Activated T-helper 1 cell treated with anti-CD3 and anti-CD28 coated beads, Interleukin-12 subunit alpha, Interleukin-12 subunit beta, Interleukin-2, Interleukin-4 antibody, amounts not matched to agents 30 ng/mL and 10 ng/mL and 1 ng/mL, durations not matched to agents 14 hours and 24 hours and 36 hours (primary cell): ENCODE data around the gene SORD. TPM values are rescaled to one million over a fixed set of nuclear protein-coding genes. Genes with fewer than 3 reads are reported as not detected.
"Not testable (repeated sequence)": the region's sequence is repeated elsewhere in the genome, so short reads cannot be mapped to it uniquely, and the experiment has no call there.

Source experiments
- DNase-seq: peaks from one replicate; pipeline ENCODE4 v3.0.0; 2021; ENCODE audit warnings: low spot score
- H3K27ac Mint-ChIP-seq: one replicate; pipeline ENCODE4 v1.8.0; 2021; ENCODE audit warnings: mild to moderate bottlenecking, mixed read lengths
- H3K27me3 Mint-ChIP-seq: one replicate; pipeline ENCODE4 v1.8.0; 2022; ENCODE audit warnings: mild to moderate bottlenecking, moderate library complexity, mixed read lengths; ENCODE audit not compliant: insufficient read depth
- H3K36me3 Mint-ChIP-seq: one replicate; pipeline ENCODE4 v1.8.0; 2021; ENCODE audit warnings: low read depth, mixed read lengths
- H3K4me1 Mint-ChIP-seq: one replicate; pipeline ENCODE4 v1.8.0; 2021; ENCODE audit warnings: low read depth, mixed read lengths
- H3K4me3 Mint-ChIP-seq: one replicate; pipeline ENCODE4 v1.8.0; 2021; ENCODE audit warnings: mild to moderate bottlenecking, moderate library complexity, mixed read lengths
- H3K9me3 Mint-ChIP-seq: one replicate; pipeline ENCODE4 v1.8.0; 2021; ENCODE audit warnings: mixed read lengths
- intact Hi-C: fragments of 100-400 bp; cut with micrococcal nuclease; formaldehyde crosslinking; loops from one replicate; pipeline ENCODE4 v1.15.1; 2024
- total RNA-seq: library from RNA; stranded (reverse); gene quantifications from 2 replicates; pipeline ENCODE4 v1.2.3, GENCODE V29; 2022

The SORD gene
- total RNA-seq, result 19.9 and 21.5 TPM in 2 replicates

DNA sequence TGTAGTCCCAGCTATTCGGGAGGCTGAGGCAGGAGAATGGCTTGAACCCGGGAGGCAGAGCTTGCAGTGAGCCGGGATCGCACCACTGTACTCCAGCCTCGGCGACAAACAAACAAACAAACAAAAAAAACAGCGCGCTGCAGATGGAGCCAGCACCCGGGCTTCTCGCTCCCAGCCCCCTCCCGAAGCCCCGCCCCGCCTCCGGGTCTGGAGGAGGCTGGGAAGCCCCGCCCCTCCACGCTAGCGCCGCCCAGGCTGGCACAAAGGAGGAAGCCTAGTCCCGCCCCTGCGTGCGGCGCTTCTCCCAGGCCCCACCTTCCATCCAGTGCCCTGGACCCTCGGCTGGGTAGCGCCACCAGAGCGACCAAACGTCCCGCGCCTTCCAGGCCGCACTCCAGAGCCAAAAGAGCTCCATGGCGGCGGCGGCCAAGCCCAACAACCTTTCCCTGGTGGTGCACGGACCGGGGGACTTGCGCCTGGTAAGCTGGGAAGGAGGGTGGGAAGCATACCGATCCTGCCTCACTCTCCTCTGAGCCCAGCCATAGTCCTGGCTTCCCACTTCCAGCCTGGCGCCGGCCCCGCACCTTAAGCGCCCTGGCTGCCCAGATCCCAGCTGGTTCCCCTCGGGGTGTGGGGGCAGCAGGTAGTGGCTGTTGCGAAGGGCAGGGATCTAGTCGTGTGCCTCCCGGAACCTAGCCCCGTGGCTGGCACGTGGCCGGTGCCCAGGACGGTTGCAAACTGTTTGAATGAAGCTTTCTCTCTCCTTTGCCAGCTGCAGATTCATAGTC, at the start of gene SORD:
Gene SORD, plus strand, starts transcription at position 325 of the 788 bp plus-strand sequence. Its CDS starts 89 bp downstream, at position 414.
- no peaks in the 10 kb centered on the region for H3K36me3 Mint-ChIP-seq
- H3K4me3 Mint-ChIP-seq, result peak within 1 kb of the TSS; percentile 87
- no peaks in the 10 kb centered on the region for H3K9me3 Mint-ChIP-seq
- peaks cover 16% of the 10 kb centered on the region for H3K4me1 Mint-ChIP-seq
- peak within 1 kb of the TSS; percentile 81 for H3K27ac Mint-ChIP-seq
- intact Hi-C loops, result loop anchor here (5.0 to 10.0 kb wide), 3 partner anchors 172 to 446 kb away; a partner anchor contains a TSS
- DNase-seq, result peak; percentile 86
- peaks cover 13% of the 10 kb centered on the region for H3K27me3 Mint-ChIP-seq

DNA sequence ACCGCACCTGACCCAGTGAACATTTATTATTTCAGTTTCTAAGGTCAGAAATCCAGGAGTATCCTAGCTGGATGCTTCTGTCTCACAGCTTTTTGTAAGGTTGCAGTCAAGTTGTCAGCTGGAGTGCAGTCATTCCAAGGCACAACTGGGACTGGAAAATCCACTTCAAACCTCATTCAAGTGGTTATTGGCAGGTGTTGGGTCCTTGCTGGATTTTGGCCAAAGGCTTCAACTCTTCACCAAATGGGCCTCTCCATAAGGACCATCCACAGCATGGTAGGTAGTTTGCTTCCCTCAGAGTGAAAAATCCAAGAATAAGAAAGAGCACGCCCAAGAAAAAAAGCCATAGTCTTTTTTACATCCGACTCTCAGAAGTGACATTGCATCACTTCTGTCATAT, 46.8 kb upstream of the SORD start:
- DNase-seq, H3K4me3 Mint-ChIP-seq, H3K27ac Mint-ChIP-seq, H3K4me1 Mint-ChIP-seq, H3K9me3 Mint-ChIP-seq, H3K36me3 Mint-ChIP-seq, intact Hi-C loops: not testable (repeated sequence)
- H3K27me3 Mint-ChIP-seq, result peaks cover 16% of the 10 kb centered on the region

DNA sequence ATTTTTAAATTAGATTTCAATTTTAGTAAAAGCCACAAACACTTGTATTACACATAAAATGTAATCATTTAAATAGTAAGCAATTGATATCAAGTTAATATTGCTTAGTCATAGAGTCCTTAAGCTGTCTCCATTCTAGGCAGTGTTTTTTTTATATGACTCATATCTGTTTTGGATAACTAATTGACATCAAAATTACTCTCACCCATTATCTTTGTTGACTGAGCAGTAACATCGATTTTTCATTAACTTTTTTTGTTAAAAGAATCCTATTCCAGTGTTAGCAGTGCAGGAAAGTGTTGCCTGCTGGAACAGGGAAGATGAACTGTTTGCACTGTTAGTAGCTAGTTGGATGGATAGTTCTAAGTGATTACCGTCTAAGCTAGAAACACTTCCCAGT, 45.2 kb upstream of the SORD start:
- H3K9me3 Mint-ChIP-seq, H3K36me3 Mint-ChIP-seq, H3K27ac Mint-ChIP-seq, H3K4me3 Mint-ChIP-seq, DNase-seq, intact Hi-C loops, H3K4me1 Mint-ChIP-seq: not testable (repeated sequence)
- H3K27me3 Mint-ChIP-seq, result peaks cover 18% of the 10 kb centered on the region

DNA sequence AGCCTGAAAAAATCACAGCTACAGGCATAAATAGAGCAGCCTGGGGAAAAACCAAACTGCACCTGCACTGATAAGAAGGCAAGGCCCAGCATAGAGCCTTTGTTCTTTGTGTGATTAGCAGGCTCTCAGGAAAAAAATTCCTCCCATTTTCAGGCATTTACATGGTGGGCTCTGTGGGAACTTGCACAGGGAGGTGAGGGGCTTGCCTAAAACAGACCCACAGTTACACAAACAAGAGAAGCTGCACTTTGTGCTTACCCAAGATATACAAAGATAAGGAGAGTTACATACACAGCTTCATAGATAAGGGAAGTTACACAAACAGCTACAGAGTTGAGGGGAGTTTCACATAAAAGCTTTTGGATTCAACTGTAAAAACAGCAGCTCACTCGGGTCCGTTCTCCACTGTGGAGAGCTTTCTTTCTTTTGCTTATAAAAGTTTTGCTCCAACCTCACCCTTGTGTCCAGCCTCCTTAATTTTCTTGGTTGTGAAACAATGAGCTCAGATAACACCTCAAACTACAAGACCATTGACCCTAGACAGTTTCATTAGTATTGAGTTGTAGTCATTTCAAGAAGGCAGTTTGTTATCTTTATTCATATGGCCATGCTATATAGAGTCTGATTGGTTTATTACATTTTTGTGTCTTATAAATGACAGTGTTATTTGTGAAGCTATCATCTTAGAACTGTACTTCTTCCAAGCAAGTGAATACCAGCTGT, 43.2 kb upstream of the SORD start:
- intact Hi-C loops, H3K9me3 Mint-ChIP-seq, H3K4me3 Mint-ChIP-seq, DNase-seq, H3K27ac Mint-ChIP-seq, H3K4me1 Mint-ChIP-seq, H3K36me3 Mint-ChIP-seq: not testable (repeated sequence)
- peaks cover 22% of the 10 kb centered on the region for H3K27me3 Mint-ChIP-seq

DNA sequence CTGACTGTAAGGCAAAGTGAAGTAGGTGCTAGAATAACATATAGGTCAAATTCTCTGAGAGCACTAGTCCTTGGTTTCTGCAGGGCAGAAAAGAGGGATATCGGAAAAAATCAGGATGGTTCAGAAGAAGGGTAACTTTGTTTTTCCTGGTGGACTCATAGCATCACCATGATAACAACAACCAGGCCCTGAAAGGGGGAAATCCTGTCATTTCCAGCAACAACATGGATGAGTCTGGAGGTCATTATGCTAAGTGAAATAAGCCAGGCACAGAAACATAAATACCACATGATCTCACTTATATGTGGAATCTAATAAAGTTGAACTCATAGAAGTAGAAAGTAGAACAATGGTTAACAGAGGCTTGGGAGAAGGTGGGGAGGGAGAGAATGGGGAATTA, 38.9 kb upstream of the SORD start:
- H3K9me3 Mint-ChIP-seq, H3K4me1 Mint-ChIP-seq, H3K4me3 Mint-ChIP-seq, H3K27ac Mint-ChIP-seq, H3K27me3 Mint-ChIP-seq, intact Hi-C loops, H3K36me3 Mint-ChIP-seq, DNase-seq: not testable (repeated sequence)

DNA sequence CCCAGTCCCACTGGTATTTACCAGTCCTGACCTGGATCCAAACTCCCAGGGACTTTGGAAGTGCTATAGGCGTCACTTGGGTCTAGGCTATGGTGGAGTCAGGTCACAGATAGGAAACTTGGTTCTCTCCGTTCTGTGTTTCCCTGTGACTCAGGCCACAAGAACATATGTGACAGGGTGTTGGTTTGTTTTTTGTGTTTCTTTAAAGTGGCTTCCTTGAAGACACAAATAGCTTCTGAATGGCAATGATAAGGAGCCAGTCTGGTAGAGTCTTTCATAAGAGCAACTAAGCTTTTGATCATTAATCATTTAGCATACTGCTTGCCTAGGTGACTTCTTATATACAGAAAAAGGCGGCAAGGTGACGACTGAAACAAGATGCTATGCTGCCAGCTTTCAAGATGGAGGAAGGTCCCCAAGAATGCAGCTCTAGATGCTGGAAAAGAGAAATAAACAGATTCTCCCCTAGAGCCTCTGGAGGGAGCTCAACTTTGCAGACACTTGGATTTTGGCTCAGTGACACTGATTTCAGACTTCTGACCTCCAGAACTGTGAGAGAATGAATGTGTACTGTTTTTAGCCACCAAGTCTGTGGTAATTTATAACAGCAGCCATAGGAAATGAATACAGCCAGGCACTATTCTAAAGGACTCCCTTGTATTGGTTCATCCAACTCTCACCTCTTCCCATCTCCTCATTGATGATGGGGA, 36.5 kb upstream of the SORD start:
- intact Hi-C loops, H3K27ac Mint-ChIP-seq, H3K4me1 Mint-ChIP-seq, H3K36me3 Mint-ChIP-seq, H3K4me3 Mint-ChIP-seq, H3K9me3 Mint-ChIP-seq, DNase-seq: not testable (repeated sequence)
- H3K27me3 Mint-ChIP-seq, result peaks cover 14% of the 10 kb centered on the region

DNA sequence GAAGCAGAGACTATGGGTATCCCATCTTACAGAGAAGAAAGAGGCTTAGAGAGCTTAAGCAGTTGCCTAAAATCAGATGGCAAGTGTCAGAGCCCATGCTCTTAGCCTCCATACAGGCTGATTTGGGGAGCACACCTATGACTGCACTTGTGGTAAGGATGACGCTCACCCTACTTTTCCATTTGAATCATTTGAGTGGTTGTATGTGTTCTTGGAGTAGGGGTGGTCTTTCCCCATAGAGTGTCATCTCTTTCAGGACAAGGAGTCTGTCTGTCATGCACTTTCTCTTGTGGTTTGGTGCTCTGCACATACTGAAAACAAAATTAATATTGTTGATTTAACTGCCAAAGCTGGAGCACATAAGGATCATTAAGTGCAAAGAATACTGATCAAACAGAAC, 35.3 kb upstream of the SORD start:
- not testable (repeated sequence) for H3K4me3 Mint-ChIP-seq

DNA sequence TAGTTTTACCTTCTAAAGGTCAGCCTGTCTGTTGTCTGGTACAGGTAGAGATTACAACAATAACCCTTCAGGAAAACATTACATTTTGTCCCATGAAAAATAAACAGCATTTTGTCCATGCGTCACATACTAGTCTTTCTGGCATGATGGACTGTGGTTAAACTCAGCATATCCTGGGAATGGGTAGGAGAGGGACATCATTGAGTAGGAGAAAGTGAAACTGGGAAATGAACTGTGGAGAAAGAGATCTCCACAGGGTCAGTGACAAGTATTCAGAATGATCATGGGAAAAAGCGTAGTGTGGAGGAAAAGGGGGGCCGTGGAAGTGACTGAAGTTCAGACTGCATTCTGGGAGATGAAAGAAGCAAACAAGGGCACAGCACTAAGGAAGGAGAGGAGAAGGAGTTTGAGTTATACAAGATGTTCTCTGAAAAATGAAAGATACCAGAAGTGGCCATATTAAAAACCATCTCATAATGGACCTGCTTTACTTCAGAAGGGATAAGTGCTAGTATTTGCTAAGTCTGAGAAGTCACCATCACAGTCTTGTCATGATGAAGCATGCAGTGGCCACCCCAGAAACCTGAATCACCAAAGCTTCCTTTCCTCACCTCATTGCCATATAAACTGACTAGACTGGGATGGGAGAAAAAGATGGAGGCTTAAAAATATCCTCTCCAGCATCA, 34.7 kb upstream of the SORD start:
- H3K27ac Mint-ChIP-seq, H3K4me1 Mint-ChIP-seq, intact Hi-C loops, DNase-seq, H3K36me3 Mint-ChIP-seq, H3K4me3 Mint-ChIP-seq, H3K9me3 Mint-ChIP-seq: not testable (repeated sequence)
- H3K27me3 Mint-ChIP-seq, result peaks cover 16% of the 10 kb centered on the region

More for the DNA sequence above, 35.3 kb upstream of the SORD start:
- H3K27ac Mint-ChIP-seq, H3K4me1 Mint-ChIP-seq, H3K36me3 Mint-ChIP-seq, DNase-seq, H3K9me3 Mint-ChIP-seq, intact Hi-C loops: not testable (repeated sequence)
- H3K27me3 Mint-ChIP-seq, result peaks cover 15% of the 10 kb centered on the region

DNA sequence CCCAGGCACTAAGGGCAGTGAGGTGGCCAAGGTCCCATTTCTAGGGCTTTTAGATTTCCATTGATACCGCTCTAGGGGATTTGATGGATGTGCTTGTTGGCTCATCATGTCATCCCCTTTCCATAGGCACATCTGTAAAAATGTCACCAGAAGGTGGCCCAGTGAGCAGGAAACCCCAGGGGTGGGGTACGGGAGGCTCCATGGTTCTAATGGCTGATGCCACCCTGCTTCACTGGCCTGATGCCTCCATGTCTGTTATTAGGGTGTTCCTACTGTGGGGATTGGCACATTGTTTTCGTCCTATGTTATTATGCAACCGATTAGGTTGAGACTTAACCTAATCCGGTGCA, 34.1 kb upstream of the SORD start:
- H3K27ac Mint-ChIP-seq, H3K4me3 Mint-ChIP-seq, intact Hi-C loops, H3K9me3 Mint-ChIP-seq, H3K36me3 Mint-ChIP-seq, DNase-seq, H3K4me1 Mint-ChIP-seq: not testable (repeated sequence)
- H3K27me3 Mint-ChIP-seq, result peaks cover 16% of the 10 kb centered on the region

DNA sequence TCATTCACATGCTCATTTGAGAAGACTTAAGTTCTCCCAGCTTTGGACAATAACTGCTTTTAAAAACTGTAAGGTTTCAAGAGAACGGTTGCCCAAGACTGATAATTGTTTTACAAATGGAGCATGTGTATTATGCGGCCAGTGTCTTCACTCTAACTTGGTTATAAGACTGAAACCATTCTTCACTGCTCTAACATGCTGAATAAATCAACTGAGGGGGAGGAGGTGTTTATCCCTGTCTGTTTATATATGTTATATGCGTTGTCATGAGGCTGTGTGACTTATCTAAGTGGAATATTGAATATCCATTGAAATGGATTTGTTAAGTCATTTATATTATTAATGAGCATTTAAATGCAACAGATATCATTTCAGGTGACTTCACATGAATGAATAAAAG, 25.4 kb upstream of the SORD start:
- DNase-seq, intact Hi-C loops, H3K27ac Mint-ChIP-seq, H3K4me1 Mint-ChIP-seq, H3K36me3 Mint-ChIP-seq, H3K9me3 Mint-ChIP-seq, H3K4me3 Mint-ChIP-seq: not testable (repeated sequence)
- peaks cover 20% of the 10 kb centered on the region for H3K27me3 Mint-ChIP-seq

DNA sequence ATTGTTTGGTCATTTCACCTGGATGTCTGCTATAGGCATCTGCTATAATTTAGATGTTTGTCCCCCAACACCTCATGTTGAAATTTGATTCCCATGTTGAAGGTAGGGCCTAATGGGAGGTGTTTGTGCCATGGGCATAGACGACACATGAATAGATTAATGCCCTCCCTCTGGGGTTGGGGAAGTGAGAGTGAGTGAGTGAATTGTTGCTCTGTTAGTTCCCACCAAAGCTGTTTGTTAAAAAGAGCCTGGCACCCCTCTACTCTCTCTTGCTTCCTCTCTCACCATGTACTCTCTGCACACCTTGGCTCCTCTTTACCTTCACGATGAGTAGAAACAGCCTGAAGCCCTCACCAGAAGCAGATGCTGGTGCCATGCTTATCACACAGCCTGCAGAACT, 23.9 kb upstream of the SORD start:
- DNase-seq, result no peak
- H3K27ac Mint-ChIP-seq, result no peak overlapping the region
- no peaks in the 10 kb centered on the region for H3K4me1 Mint-ChIP-seq
- H3K9me3 Mint-ChIP-seq, result no peaks in the 10 kb centered on the region
- H3K27me3 Mint-ChIP-seq, result peaks cover 16% of the 10 kb centered on the region
- no peaks in the 10 kb centered on the region for H3K36me3 Mint-ChIP-seq
- intact Hi-C loops, result no loop called here
- H3K4me3 Mint-ChIP-seq, result no peak overlapping the region

DNA sequence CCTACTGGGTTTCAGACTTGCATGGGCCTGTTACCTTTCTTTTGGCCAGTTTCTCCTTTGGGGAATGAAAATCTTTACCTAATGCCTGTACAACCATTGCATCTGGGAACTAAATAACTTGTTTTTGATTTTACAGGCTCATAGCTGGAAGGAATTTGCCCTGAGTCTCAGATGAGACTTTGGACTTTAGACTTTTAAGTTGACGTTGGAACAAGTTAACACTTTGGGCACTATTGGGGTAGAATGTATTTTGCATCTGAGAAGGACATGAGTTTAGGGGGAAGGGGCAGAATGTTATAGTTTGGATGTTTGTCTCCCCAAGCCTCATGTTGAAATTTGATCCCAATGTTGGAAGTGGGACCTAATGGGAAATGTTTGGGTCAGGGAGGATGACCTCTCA, 21.8 kb upstream of the SORD start:
- H3K36me3 Mint-ChIP-seq, H3K4me3 Mint-ChIP-seq, intact Hi-C loops: not testable (repeated sequence)

More for the DNA sequence above, 21.8 kb upstream of the SORD start:
- not testable (repeated sequence) for H3K9me3 Mint-ChIP-seq, H3K27me3 Mint-ChIP-seq, H3K27ac Mint-ChIP-seq, DNase-seq, H3K4me1 Mint-ChIP-seq
